ENCODE measurements around the gene PRKCQ. TPM values are rescaled to one million over a fixed set of nuclear protein-coding genes. Genes with fewer than 3 reads are reported as not detected.

The PRKCQ gene
- total RNA-seq, 1 donor: not detected

GRCh38 chr10:6603142-6604125 is 23.4 kb upstream of the PRKCQ start:
- no peak for TF ChIP-seq CTCF (IDR thresholded peaks at IDR 0.05; ENCODE audit: insufficient read depth, low read length)
- no peak overlapping the region for H3K4me3 ChIP-seq (ENCODE audit: low read depth, low read length)
- DNase-seq (ENCODE audit: low read depth): no peak

- no peak for DNase-seq (ENCODE audit: low read depth)
- no peak overlapping the region for H3K4me3 ChIP-seq (ENCODE audit: low read depth, low read length)
- TF ChIP-seq CTCF (IDR thresholded peaks at IDR 0.05; ENCODE audit: insufficient read depth, low read length): no peak
Measured at GRCh38 chr10:6602700-6603084, 22.6 kb upstream of the PRKCQ start.

GRCh38 chr10:6602026-6602699 is 22.1 kb upstream of the PRKCQ start:
- H3K4me3 ChIP-seq (ENCODE audit: low read depth, low read length): no peak overlapping the region
- no peak for DNase-seq (ENCODE audit: low read depth)
- TF ChIP-seq CTCF (IDR thresholded peaks at IDR 0.05; ENCODE audit: insufficient read depth, low read length): no peak

- no peak overlapping the region for H3K4me3 ChIP-seq (ENCODE audit: low read depth, low read length)
- no peak for TF ChIP-seq CTCF (IDR thresholded peaks at IDR 0.05; ENCODE audit: insufficient read depth, low read length)
- DNase-seq (ENCODE audit: low read depth): no peak
Measured at GRCh38 chr10:6601246-6601805, 21.2 kb upstream of the PRKCQ start.

GRCh38 chr10:6600224-6600987 is 20.3 kb upstream of the PRKCQ start:
- TF ChIP-seq CTCF (IDR thresholded peaks at IDR 0.05; ENCODE audit: insufficient read depth, low read length): no peak
- DNase-seq (ENCODE audit: low read depth): no peak
- no peak overlapping the region for H3K4me3 ChIP-seq (ENCODE audit: low read depth, low read length)

- no peak for TF ChIP-seq CTCF (IDR thresholded peaks at IDR 0.05; ENCODE audit: insufficient read depth, low read length)
- no peak overlapping the region for H3K4me3 ChIP-seq (ENCODE audit: low read depth, low read length)
- no peak for DNase-seq (ENCODE audit: low read depth)
Measured at GRCh38 chr10:6598679-6599078, 18.6 kb upstream of the PRKCQ start.

All from fibroblast of the aortic adventitia (primary cell).